K562 (cell line): Measurements from ENCODE around the gene CUL5. TPM values are rescaled to one million over a fixed set of nuclear protein-coding genes. Genes with fewer than 3 reads are reported as not detected.

Source experiments
- ATAC-seq: fragments of 200-7000 bp; cut with Tn5 transposase; 3 replicates; pipeline ENCODE4 v1.9.1; 2020; ENCODE audit warnings: moderate library complexity
- BruUV-seq: library from RNA; stranded (reverse); fragments of 400-500 nt; replicated peaks from 2 replicates; lab custom pipeline; 2021; lab: Mats Ljungman, UMichigan
- CTCF ChIA-PET: fragments of 300-600 bp; formaldehyde crosslinking; extraction: SDS; loops from one replicate; lab custom pipeline; 2021; ENCODE audit warnings: low intra/inter-chr PET ratio; lab: Yijun Ruan, JAX
- POLR2A ChIA-PET: fragments of 300-600, 350-650 bp; sonication (Branson Sonifier 250); formaldehyde crosslinking; extraction: SDS; loops from one replicate; lab custom pipeline; 2021; ENCODE audit warnings: antibody characterized with exemption, inconsistent platforms; lab: Yijun Ruan, JAX
- DNase-seq, 4 experiments: peaks; one replicate each; pipeline versions ENCODE4 v3.0.0 to v3.0.0-alpha.2; 2011 to 2018; ENCODE audit warnings: low spot score in 3 of 4, mixed read lengths in 3 of 4; ENCODE audit errors: extremely low read depth in 1 of 4
- FAIRE-seq: peaks from 2 replicates; lab custom pipeline; 2011; peaks lifted over from hg19 to GRCh38; lab: Jason Lieb, UNC
- H2AFZ ChIP-seq: 2 replicates; pipeline ENCODE4 v1.6.0; 2011; ENCODE audit warnings: low read depth, low read length, control low read depth, inconsistent platforms
- H3K27ac ChIP-seq: fragments of 200-600 bp; 3 replicates; pipeline ENCODE4 v1.8.0; 2011; ENCODE audit warnings: low read depth, mild to moderate bottlenecking, control low read depth, inconsistent platforms, low read length, moderate library complexity, mixed read lengths; ENCODE audit errors: extremely low read depth
- H3K27me3 ChIP-seq, 2 experiments: fragments of 300-600 bp in 1 of 2; 2 replicates in 1 of 2; 3 replicates in 1 of 2; pipeline versions ENCODE4 v1.6.0 to v1.8.0; 2011; ENCODE audit warnings: inconsistent platforms in 2 of 2, low read length in 2 of 2, mild to moderate bottlenecking in 1 of 2, mixed read lengths in 1 of 2, moderate library complexity in 1 of 2; ENCODE audit not compliant: control insufficient read depth in 2 of 2, insufficient read depth in 2 of 2
- H3K36me3 ChIP-seq: fragments of 300-600 bp; 3 replicates; pipeline ENCODE4 v1.8.0; 2011; ENCODE audit warnings: mild to moderate bottlenecking, low read length, inconsistent platforms; ENCODE audit not compliant: control insufficient read depth, insufficient read depth
- H3K4me1 ChIP-seq, 2 experiments: fragments of 200-600 bp in 1 of 2; replicated peaks in 1 of 2; 2 replicates in 1 of 2; 3 replicates in 1 of 2; pipeline versions ENCODE4 v1.5.1 to v1.8.0; 2011; ENCODE audit warnings: inconsistent platforms in 2 of 2, low read length in 2 of 2, mild to moderate bottlenecking in 1 of 2, mixed read lengths in 1 of 2, moderate library complexity in 1 of 2; ENCODE audit not compliant: control insufficient read depth in 2 of 2, insufficient read depth in 2 of 2
- H3K4me2 ChIP-seq: 2 replicates; pipeline ENCODE4 v1.6.1; 2011; ENCODE audit warnings: low read length, control low read depth, inconsistent platforms, mixed read lengths; ENCODE audit not compliant: insufficient read depth
- H3K4me3 ChIP-seq: fragments of 200-600 bp; sonication (generic), shearing (Covaris generic); 2 replicates; pipeline ENCODE4 v1.5.1; 2016; ENCODE audit warnings: control low read depth, inconsistent platforms
- H3K79me2 ChIP-seq: fragments of 200-600 bp; 3 replicates; pipeline ENCODE4 v1.8.0; 2011; ENCODE audit warnings: low read length, inconsistent platforms; ENCODE audit not compliant: control insufficient read depth, insufficient read depth
- H3K9ac ChIP-seq, 2 experiments: 2 replicates each; pipeline versions ENCODE4 v1.6.0 to v1.6.1; 2011; ENCODE audit warnings: low read depth in 2 of 2, low read length in 2 of 2, control low read depth in 1 of 2, inconsistent platforms in 1 of 2, mild to moderate bottlenecking in 1 of 2, mixed read lengths in 1 of 2; ENCODE audit not compliant: insufficient read depth in 1 of 2
- H3K9me1 ChIP-seq: one replicate; pipeline ENCODE4 v1.6.0; 2011; ENCODE audit warnings: inconsistent platforms, mild to moderate bottlenecking, low read length, moderate library complexity; ENCODE audit not compliant: control insufficient read depth, insufficient read depth
- H3K9me3 ChIP-seq: replicated peaks from 2 replicates; pipeline ENCODE4 v1.5.1; 2011; ENCODE audit warnings: low read depth, low read length, inconsistent platforms; ENCODE audit not compliant: control insufficient read depth, insufficient read depth
- H4K20me1 ChIP-seq: replicated peaks from 2 replicates; pipeline ENCODE4 v1.6.1; 2011; ENCODE audit warnings: low read length, inconsistent platforms, mixed read lengths; ENCODE audit not compliant: control insufficient read depth, insufficient read depth
- CBFB ChIP-seq: sonication (generic); formaldehyde crosslinking; IDR thresholded peaks from 2 replicates; pipeline ENCODE4 v1.4.0; 2020; ENCODE audit warnings: mild to moderate bottlenecking, missing genetic modification reagents
- E2F5 ChIP-seq: sonication (generic); formaldehyde crosslinking; IDR thresholded peaks from 2 replicates; pipeline ENCODE4 v1.8.0; 2022; ENCODE audit warnings: mild to moderate bottlenecking, missing genetic modification reagents
- EHMT2 ChIP-seq: fragments of 450-650 bp; IDR thresholded peaks from 2 replicates; pipeline ENCODE4 v1.6.1; 2018; ENCODE audit warnings: antibody characterized with exemption
- REST ChIP-seq, 2 experiments: fragments of 450-650 bp; formaldehyde crosslinking in 1 of 2; IDR thresholded peaks; 2 replicates each; pipeline versions ENCODE4 v1.4.0 to v1.6.1; 2014 to 2020; ENCODE audit warnings: mild to moderate bottlenecking in 2 of 2, borderline replicate concordance in 1 of 2, low read depth in 1 of 2
- ZBTB17 ChIP-seq: fragments of 450-650 bp; formaldehyde crosslinking; IDR thresholded peaks from 2 replicates; pipeline ENCODE4 v1.4.0; 2020; ENCODE audit warnings: mild to moderate bottlenecking
- WGBS: fragments of 100-300 bp; shearing (Covaris generic); methylation state at CpG from one replicate; pipeline ENCODE4 v1.1.6; 2016; ENCODE audit warnings: low coverage, mixed read lengths; ENCODE audit not compliant: insufficient coverage; ENCODE audit errors: missing lambda C conversion rate; 5-methylcytosine and 5-hydroxymethylcytosine counted together
- in situ Hi-C: fragments of 300-500 bp; cut with MboI; formaldehyde crosslinking; loops from 4 replicates; pipeline ENCODE4 v1.15.0; 2018; ENCODE audit warnings: inconsistent platforms, mixed read lengths
- intact Hi-C: fragments of 100-400 bp; cut with micrococcal nuclease; formaldehyde crosslinking; loops from 2 replicates; pipeline ENCODE4 v1.14.2; 2022
- polyA plus RNA-seq, 8 experiments: library from polyadenylated mRNA; depleted of rRNA in 4 of 8; stranded (reverse) in 5 of 8; unstranded in 3 of 8; fragments of >200 nt; fragmentation: Nextera tagmentation in 2 of 8; fragmentation: Illumina TruSeq in 1 of 8; extraction: Ambion mirVana in 2 of 8; extraction: Trizol in 1 of 8; gene quantifications; 2 replicates each; pipeline versions ENCODE4 v1.2.1 to v1.2.3, GENCODE V29; 2011 to 2014; ENCODE audit warnings: inconsistent platforms in 1 of 8, missing spikeins in 1 of 8
- total RNA-seq, 7 experiments: library from RNA; depleted of rRNA in 6 of 7; stranded (reverse); fragments of >200 nt in 6 of 7; fragmentation: Illumina TruSeq in 2 of 7; extraction: Trizol in 2 of 7; gene quantifications; 2 replicates each; pipeline versions ENCODE4 v1.2.1 to v1.2.3, GENCODE V29; 2011 to 2021; ENCODE audit warnings: low replicate concordance in 1 of 7

CUL5 gene
- total and polyA plus RNA-seq, 9 of the 15 experiments (the other 6 are each of a cell fraction or from before 2014, with no cell fraction given), result 14.3 to 45.9 (median 23.0) TPM

- in situ Hi-C loops, result loop anchor here (10.0 kb wide), 1 partner anchor 651 kb away; no protein-coding TSS in a partner anchor
- Histone ChIP-seq H3K79me2 (no peaks in the 10 kb centered on the region; the same call in 2 of the 3 replicates), H3K27ac (no peak overlapping the region), H3K4me1 (peaks cover 0 to 1% of the 10 kb centered on the region in 2 experiments; a peak in 1 of 5 replicates), H2AFZ (no peak overlapping the region), H4K20me1 (no peaks in the 10 kb centered on the region), H3K9me1 (no peaks in the 10 kb centered on the region), H3K27me3 (no peaks in the 10 kb centered on the region), H3K9me3 (no peaks in the 10 kb centered on the region), H3K4me3 (no peak overlapping the region), H3K36me3 (no peaks in the 10 kb centered on the region), H3K4me2 (no peak overlapping the region), H3K9ac (no peak overlapping the region)
- no TSS peak for BruUV-seq
- POLR2A ChIA-PET, result interaction anchor here (1.0 kb wide), 1 partner anchor 8 kb away, joined by 5 read pairs; no protein-coding TSS in a partner anchor
- no peak for DNase-seq
- WGBS, result 44% methylated on average over 5 of the region's 5 CpGs
- FAIRE-seq, result no peak
- no peak for ATAC-seq
- CTCF ChIA-PET, result no interaction called here
- intact Hi-C loops, result loop anchor here (5.0 kb wide), 1 partner anchor 119 kb away; the partner anchor contains the start of gene ACAT1
- TF ChIP-seq EHMT2 (peak; percentile 82), E2F5 (CRISPR knock-in tag) (no peak), REST (IDR thresholded peaks at IDR 0.05; ENCODE audit: borderline replicate concordance) (peak; percentile 82), REST (CRISPR knock-in tag; IDR thresholded peaks at IDR 0.05; ENCODE audit: low read depth) (no peak), CBFB (no peak), ZBTB17 (CRISPR knock-in tag) (no peak)
These were observed 5.1 kb upstream of the CUL5 start for GRCh38 chr11:108003623-108004022.
